HG02759 (cell line): ENCODE results near the gene KHK.
"Not testable (repeated sequence)": the region's sequence is repeated elsewhere in the genome, so short reads cannot be mapped to it uniquely, and the experiment has no call there.

Experiments used
- ATAC-seq: cut with Tn5 transposase; IDR thresholded peaks from one replicate; pipeline ENCODE4 v1.9.1; 2021; ENCODE audit warnings: mild to moderate bottlenecking, moderate library complexity; ENCODE audit not compliant: unreplicated experiment

Gene KHK

DNA sequence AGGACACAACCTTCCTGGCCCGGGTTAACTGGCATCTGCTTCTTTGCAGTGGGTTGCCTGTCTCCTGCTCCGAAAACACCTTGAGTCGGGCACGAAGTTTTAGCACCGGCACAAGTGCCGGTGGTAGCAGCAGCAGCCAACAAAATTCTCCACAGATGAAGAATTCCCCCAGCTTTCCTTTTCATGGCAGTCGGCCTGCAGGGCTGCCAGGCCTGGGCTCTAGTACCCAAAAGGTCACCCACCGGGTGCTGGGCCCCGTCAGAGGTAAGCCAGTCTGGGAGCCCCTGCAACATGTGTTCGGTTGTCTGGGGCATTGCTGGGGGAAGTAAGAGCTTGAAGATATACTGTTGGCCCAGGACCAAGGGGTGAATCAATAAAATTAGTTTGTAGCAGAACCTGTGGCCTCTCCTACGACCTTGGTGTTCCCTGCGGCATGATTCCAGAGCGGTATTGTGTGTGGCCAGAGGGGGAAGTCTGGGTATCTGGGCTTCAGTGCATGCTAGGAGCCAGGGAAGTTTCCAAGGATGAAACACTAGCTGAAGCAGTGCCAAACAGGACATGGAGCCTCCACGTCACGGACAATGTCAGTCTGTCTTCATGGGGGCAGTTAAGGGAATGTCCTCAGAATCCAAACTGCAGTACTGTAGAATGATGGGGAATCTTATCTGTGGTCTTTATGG, 27.3 kb upstream of the KHK start:
- ATAC-seq, result no peak

DNA sequence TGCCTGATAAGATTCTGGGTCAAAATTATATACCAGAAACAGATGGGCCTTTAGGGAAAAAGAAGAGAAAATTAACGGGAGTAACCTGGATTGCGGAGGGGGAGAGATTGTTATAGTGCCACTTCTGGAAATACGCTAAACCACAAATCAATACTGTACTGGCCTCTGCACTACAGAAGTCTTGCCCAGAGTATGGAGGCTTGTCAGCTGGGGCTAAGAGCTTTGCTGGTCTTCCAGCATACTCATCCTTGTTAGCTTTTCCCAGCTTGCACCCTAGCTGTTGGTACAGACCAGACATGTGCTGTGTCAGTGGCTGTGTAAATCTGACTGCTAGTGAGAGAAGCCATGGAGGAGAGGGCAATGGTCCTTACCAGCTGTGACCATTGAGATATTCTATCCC, 26.2 kb upstream of the KHK start:
- ATAC-seq, result no peak

DNA sequence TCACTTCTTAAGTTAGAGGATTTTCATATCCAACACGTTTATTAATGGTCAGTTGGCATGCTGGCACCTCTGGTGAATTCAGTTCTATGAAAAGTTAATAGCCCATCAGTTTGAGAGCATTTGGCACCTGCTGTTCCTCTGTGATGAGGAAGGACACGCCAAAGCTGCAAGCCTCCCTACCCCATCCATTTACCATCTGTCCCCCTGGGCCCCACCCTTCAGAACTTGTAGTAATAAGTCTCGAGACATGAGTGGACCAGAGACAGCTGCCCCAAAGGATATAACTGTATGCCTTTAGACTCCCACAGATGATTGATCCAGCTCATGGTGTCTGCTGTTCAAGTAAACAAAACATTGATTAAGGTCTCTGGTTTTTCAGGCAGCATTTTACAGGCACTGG, 21.4 kb upstream of the KHK start:
- ATAC-seq, result no peak

DNA sequence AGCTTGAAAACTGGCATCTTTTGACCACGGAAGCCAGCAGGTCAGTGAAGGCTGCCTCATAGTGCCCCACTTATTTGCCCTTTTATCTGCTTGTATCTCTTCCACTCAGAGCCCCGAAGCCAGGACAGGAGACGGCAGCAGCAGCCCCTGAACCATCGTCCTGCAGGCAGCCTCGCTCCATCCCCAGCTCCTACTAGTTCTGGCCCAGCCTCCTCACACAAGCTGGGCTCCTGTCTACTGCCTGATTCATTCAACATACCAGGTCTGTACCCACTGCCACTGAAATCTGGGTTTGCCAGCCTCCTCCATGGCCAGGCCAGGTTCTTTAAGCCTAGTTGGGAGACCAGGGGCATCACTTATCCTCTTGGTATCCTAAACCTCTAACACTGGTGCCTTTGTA, 19.2 kb upstream of the KHK start:
- no peak for ATAC-seq

DNA sequence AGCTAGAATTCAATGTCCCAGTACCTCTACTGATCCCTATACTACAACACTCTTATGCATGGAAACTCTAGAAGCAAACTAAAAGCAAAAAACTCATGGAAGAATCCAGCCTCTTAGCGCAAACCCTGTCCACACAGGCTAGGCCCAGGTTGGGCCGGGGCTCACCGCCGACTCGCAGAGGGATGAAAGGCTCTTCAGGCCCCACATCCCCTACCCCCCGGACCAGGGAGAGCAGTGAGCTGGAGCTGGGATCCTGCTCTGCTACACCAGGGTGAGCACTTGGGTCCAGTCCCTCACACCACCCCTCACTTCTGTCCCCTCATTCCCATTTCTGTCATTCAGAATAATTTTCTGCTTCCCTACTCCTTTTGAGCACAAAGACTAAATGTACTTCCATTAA, 17.1 kb upstream of the KHK start:
- no peak for ATAC-seq

DNA sequence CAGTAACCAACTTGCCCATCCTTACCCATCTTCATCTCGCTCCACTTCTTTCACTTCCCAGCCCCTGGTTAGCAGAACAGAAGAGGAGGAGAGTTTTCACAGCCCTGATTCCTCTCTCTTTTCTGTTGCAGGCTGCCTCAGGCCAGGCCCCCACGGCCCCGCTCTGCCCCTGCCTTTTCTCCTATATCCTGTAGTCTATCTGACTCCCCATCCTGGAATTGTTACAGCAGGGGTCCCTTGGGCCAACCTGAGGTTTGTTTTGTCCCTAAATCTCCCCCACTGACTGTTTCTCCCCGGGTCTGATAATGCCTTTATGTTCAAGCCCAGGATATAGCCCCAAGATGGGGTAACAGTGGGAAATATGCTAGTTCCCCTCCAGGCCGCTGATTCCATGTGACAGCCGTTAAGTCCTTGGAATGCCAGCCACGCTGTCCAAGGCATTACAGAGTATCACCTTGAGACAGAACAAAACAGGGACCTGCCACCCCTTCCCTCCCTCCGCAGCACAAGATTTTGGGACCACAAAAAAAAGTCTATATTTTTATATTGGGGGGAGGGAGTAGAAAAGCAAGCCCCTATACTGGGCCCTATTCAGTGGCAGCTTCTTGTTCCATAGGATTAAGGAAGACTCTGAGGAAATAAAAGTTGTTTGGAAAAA, 16.5 kb upstream of the KHK start:
- no peak for ATAC-seq

DNA sequence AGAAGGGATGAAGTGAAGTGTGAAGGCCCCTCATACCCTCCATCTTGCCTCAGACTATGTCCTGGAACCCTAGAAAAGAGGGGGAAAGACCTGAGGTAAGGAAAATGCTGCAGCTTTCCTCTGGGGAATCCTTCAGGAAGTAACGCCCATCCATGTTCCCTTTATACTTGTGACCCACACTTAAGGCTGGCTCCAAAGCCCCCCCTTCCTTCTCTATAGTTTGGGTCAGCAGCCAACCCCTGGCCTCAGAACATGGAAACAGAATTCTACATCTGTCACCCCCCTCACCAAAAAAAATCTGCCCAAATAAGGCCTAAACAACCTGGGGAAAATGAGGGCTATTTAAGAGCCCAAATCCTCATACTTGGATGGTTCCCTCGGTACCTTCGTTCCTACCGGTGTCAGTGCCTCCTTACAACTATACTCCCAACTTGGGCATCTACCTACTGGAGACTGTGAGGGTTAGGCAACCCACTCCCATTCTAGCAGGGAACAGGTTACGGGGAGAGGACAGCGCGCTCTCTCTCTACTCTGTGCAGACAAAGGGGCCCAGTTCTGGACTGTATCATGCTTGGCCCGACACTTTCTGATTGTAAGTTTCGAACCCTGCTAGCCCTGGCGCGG, 15.8 kb upstream of the KHK start:
- ATAC-seq, result no peak

DNA sequence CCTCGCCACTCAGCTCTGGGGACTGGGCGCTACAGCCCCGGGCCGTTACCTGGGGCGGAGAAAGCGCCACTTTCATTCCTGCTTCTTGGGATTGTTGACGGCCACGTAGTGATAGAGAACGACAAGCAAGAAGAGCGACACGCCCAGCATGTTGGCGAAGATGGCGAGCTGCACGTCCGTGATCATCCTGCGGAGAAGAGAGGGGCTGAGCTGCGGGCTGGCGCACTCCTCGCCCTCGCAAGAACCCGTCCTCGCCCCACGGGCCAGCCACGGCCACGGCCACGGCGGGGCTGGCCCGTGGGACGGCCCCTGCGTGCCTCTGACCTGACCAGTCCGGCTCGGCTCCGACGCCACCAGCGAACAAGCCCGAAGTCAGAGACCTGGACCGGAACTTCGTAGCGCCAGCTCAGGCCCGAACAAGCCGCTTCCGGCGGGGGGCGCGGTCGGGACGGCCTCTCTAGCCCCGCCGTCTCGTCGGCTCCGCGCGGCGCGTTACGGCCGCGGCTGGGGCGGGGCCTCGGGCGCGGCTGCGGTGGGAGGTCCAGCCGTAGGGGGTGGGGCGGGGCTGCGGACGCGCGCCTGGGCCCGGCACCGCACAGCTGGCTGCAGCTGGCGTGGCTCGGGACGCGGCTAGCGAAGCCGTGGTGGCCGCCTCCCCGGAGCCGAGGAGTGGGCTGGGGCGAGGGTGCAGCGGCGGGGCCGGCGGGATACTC, 15.1 kb upstream of the KHK start, which contains the start of gene OST4:
Gene OST4, minus strand, starts transcription at position 378 of the 713 bp plus-strand sequence.
- peak; percentile 91 for ATAC-seq

DNA sequence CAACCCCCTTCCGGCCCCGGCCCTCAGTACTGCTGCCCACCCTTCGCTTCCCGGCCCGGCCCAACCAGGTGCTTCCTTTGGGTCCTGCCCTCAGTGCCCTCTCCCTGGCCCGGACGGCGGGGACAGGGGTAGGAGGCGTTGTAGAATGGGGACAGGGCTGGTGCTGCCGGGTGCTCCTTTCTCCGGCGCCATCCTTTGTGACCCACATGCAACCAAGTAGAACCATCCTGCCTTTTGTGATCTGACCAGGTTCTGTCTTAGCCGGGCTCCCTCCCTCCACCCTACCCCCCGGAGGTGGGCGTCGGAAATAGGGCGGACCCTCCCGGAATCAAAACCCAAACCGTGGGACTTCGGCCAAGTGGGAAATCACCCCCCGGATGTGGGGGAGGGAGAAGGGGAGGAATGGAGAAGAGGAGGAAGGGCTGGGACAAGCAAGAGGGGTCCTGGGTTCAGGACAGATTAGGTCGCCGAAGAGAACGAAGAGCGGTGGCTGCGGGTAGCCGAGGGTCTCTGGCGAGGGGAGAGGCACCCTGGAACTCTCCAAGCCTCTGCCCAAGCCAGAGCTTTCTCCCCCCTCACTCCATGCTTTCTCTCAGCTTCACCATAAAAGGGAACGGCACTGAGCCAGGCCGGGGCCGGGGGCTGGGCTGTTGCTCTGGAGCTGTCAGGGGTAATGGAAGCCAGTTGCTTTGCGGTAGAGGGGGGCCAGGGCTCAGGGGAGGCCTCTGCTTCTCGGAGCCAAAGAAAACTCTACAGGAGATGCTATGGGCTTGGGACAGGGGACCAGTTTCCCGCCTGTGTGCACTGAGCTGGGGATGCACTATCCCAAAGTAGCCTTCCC, 14.4 kb upstream of the KHK start:
- ATAC-seq, result no peak

DNA sequence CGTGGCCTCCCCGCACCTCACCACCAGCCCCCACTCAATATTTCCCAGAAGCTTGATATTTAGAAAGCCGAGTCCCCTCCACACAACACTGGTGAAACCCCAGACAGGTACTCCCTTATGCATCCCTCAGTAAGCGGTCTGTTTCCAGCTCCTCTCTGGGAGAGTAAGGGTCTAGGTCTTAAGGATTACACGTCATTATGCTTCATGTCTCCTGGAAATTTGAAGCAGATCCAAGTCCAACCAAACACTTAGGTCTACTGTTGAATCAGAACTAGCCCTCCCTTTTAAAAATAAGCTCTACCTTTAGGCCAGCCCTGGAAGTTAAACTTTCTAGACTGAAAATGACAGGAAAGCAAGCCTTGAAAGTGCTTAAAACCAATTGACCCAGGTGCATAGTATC, 13.7 kb upstream of the KHK start:
- ATAC-seq, result no peak

DNA sequence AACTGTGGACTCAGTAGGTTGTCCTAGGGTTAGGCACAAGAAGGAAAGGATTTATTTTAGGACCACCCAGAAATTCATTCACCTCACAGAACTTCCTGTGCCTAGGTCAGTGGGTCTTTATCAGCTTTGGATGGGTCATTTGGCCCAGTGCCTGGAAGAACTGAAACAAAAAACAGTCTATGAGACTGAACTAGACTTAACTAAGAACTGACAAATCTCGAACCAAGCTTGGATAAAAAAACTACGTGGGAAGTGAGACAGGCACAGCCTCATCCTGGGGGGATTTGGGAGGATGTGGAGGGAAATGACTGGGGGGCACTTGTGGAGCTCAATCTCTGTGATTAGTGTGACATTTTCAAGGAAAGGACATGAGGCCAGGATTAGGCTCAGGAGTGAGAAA, 12.8 kb upstream of the KHK start:
- no peak for ATAC-seq

DNA sequence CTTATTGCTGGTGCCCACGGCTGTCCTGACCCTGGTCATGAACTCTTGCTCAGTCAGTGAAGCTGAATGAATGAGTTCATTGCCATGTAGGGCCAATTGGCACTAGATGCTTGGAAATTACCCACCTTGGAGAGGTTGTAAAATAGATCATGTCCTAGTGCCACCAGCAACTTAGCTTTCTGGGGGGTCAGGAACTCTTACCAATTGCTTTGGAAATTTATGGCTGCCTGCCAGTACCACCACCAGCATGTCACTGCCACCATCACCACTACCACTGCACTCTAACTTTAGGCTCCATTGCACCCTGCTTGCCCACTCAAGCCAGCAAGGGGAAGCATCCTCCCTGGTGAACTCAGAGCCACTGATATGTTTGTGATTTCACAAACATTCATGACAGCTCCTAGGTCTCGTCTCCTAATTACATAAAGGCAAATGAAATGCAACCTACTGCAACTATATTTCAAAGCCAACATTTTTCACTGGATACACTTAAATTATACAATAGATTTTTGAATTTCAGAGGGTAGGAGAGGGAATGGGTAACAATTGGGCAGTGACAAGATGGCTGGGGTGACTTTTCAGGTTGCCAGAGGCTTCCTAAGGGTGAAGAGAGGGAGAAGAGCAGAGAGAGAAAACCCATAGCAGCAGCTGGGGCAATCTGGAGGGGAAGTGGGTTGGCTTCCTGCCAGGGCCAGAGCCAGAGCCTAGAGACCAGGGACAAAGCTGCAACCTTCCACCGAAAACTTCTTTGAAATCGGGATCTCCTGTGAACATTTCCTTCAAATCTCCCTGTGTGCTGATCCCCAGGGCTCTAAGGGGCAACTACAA, 11.6 kb upstream of the KHK start:
- ATAC-seq, result no peak

DNA sequence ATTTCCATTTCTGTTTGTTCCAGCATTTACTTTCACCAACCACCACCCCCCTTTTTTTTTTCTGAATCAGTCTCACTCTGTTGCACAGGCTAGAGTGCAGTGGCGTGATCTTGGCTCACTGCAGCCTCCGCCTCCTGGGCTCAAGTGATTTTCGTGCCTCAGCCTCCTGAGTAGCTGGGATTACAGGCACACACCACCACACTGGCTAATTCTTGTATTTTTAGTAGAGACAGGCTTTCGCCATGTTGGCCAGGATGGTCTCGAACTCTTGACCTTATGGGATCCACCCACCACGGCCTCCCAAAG, 11.1 kb upstream of the KHK start:
- not testable (repeated sequence) for ATAC-seq

DNA sequence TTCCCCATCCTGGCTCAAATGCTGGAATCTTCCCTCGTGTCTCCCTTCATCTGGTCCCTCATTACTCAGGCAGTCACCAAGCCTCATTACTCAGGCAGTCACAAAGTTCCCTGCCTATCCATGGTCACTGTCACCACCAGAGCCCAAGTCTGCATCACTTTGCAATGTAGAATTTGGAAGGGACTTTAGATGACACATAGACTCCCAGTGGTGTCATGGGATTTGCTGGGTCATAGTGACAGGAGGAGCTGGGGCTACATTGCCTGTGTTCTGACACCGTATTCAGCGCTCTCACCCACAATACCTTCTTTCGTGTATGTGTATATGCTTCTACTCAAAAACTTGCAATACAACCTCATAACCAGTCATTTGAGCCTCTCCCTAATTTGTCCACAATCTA, 10.2 kb upstream of the KHK start:
- no peak for ATAC-seq

DNA sequence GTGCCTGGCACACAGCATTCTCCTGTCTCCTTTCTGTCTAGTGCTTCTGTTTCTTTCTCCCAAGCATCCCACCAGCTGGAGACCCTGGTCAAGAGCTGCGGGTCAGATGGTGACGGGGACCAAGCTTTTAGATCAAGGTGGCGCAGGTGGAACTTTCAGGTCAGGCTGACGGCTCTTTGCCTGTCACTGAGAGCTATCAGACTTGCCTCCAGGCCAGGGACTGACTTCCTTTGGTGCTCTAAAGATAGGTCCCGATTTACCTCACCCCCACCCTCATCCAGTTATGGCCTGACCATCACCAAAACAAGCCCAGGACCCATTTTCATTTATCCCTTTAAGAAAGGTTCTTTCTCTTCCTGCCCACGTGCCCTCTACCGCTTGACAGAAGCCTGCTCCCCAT, 9.3 kb upstream of the KHK start:
- ATAC-seq, result no peak

DNA sequence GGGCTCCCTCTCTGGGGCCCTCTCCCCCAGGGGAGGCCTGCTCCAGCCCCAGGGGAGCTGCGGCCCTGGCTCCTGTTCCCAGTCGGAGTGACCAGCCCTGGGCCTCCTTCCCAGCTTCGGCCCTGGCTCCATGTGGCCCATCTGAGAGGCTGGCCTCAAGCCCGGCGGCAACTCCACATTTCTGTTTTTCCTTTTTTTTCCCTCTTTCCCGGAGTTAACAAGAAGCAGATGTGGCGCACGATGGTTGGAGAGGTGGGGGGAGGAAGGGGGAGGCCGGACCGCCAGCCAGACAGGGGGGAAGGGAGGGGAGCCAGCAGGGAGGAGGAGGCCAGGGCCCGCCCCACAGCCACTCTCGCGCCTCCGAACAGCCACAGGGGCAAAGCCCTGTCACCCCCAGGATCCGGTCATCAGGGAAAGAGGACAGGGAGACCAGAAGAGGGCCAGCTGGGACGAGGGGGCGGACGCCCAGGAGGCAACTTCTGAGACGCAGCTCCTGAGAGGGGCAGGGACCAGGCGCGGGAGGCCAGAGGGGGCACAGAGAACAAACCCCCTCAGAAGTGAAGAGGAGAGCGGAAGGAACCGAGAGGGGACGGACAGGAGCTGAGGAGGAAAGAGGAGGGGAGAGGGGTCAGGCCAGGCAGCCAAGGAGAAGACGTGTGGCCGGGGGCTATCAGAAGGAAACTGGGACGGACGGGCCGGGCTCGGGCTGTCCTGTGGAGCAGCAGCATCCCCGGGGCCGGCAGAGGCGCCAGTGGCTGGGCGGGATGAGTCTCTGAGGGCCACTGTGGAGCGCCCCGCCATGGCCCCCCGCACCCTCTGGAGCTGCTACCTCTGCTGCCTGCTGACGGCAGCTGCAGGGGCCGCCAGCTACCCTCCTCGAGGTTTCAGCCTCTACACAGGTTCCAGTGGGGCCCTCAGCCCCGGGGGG, 8.0 kb upstream of the KHK start, which contains the start of gene EMILIN1:
Gene EMILIN1, plus strand, starts transcription at position 349 of the 928 bp plus-strand sequence. Its CDS starts 451 bp downstream, at position 800.
- no peak for ATAC-seq

DNA sequence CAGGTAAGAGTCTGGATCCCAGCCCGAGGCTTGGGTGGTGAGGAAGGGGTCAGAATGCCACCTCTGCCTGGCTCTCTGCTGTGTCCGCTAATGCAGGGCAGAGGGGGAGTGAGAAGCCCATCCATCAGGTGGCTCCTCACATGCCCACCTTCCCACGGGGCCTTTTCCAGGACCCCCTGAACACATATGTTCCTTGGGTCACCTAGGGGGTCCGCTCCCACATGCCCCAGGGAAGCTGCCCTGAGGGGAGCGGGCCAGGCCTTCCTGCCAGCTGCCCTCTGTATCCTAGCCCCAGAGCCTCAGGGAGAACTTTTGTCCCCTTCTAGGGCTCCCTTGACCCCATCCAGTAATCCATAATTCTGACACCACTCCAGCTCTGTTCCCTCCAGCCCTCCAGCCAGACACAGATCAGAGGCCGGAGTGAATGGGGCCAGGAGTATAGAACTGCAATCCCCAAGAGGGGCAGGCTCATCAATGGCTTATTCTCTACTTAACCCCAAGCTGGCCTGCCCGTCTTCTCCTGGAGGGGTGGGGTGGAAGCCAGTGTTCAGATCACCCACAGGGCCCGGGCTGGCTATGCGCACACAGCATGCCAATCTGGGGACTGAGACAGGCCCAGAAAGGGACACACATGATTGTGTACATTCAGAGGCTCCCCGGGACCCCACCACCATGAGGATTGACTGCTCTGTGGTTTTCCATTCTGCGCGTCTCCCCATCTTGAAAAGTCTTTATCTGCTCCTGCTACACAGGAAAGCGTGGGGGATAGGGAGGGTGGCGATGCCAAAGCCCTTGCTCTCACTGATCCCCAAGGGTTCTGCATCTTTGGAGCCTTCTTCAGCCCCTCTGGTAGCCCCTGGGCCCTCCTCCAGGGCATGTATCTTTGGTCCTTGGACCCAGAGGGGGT, 7.1 kb upstream of the KHK start:
- no peak for ATAC-seq

DNA sequence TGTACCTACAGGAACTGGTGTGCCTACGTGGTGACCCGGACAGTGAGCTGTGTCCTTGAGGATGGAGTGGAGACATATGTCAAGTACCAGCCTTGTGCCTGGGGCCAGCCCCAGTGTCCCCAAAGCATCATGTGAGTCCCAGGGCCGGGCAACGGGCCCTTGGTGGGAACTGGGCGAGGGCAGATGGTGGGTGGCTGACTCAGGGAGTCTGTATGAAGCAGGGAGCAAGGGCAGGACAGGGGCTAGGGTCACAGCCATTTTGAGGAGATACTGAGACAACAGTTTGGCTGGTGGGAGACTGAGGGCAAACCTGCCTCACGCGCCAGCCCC, 6.5 kb upstream of the KHK start:
- no peak for ATAC-seq
